Activated CD4-positive, alpha-beta T cell treated with anti-CD3 and anti-CD28 coated beads, Interleukin-2, amount 50 U/mL, for 4 hours (primary cell): ENCODE results near the gene DIP2A.

Source experiments
- DNase-seq, 2 experiments: peaks; one replicate each; pipeline ENCODE4 v3.0.0-alpha.2; 2020

DIP2A gene

GRCh38 chr21:46600305-46600704 lies 141.6 kb downstream of the DIP2A start:
- no peak for DNase-seq

- DNase-seq: no peak
Measured at GRCh38 chr21:46600978-46601377, 142.3 kb downstream of the DIP2A start.

- DNase-seq: no peak
Measured at GRCh38 chr21:46603228-46603627, 144.5 kb downstream of the DIP2A start.

GRCh38 chr21:46604329-46604974 lies 145.8 kb downstream of the DIP2A start:
- no peak for DNase-seq

GRCh38 chr21:46604975-46605766 lies 146.5 kb downstream of the DIP2A start, which contains the start of gene S100B:
Gene S100B (minus strand): TSS chr21:46605082. CDS start chr21:46602415, 2,667 bp downstream.
- no peak for DNase-seq

- peak; percentile 15 to 24 for DNase-seq
Measured at GRCh38 chr21:46605767-46606426, 147.2 kb downstream of the DIP2A start.

GRCh38 chr21:46606427-46606813 lies 147.7 kb downstream of the DIP2A start:
- no peak for DNase-seq

GRCh38 chr21:46607636-46608035 lies 148.9 kb downstream of the DIP2A start:
- no peak for DNase-seq

- no peak for DNase-seq
Measured at GRCh38 chr21:46608672-46609111, 150.0 kb downstream of the DIP2A start.

- no peak for DNase-seq
Measured at GRCh38 chr21:46610018-46610701, 151.5 kb downstream of the DIP2A start.

- DNase-seq: no peak
Measured at GRCh38 chr21:46613391-46613790, 154.7 kb downstream of the DIP2A start.

- no peak for DNase-seq
Measured at GRCh38 chr21:46616050-46616449, 157.4 kb downstream of the DIP2A start.

- no peak for DNase-seq
Measured at GRCh38 chr21:46616656-46617055, 158.0 kb downstream of the DIP2A start.

GRCh38 chr21:46617267-46618051 lies 158.8 kb downstream of the DIP2A start:
- no peak for DNase-seq

- DNase-seq: no peak
Measured at GRCh38 chr21:46618738-46619379, 160.2 kb downstream of the DIP2A start.
